Measurements from ENCODE around the gene C19orf25.
"Not testable (repeated sequence)": the region's sequence is repeated elsewhere in the genome, so short reads cannot be mapped to it uniquely, and the experiment has no call there.

Gene C19orf25

DNA sequence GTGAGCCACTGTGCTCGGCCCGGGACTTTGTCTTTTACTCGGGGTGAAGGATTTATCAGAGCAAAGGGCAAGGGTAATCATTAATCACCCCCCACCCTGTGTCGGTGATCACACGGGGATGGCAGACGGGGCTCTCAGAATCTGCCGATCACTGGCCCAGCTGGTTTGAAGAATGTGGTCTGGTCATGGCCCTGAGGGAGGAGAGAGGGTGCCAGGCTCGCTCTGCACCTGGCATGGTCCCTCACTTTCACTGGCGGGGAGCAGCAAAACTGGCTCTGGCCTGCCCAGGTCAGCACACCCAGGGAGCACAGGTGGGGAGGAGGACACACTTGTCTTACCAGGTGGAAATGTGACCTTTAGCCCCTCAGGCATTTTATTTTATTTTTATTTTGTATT lies 22.2 kb upstream of the C19orf25 start:
- H3K56ac ChIP-seq (ENCODE audit: low read length) = no peak overlapping the region
- H2BK5ac ChIP-seq (ENCODE audit: low read length) = no peak overlapping the region
- H2BK120ac ChIP-seq (ENCODE audit: low read depth, low read length) = no peak overlapping the region
- H3K4me1 ChIP-seq (ENCODE audit: control insufficient read depth, low read depth, low read length) = no peaks in the 10 kb centered on the region
- no peak overlapping the region for H2AK5ac ChIP-seq (ENCODE audit: low read length)
- no peak overlapping the region for H2BK15ac ChIP-seq (replicated peaks; ENCODE audit: low read depth)
- no peak overlapping the region for H4K8ac ChIP-seq (ENCODE audit: low read depth, low read length)
- H3K9ac ChIP-seq (ENCODE audit: low read length) = no peak overlapping the region
- H3K18ac ChIP-seq (ENCODE audit: low read length) = no peak overlapping the region
- H3K79me2 ChIP-seq (ENCODE audit: control insufficient read depth, insufficient read depth, low read length) = no peaks in the 10 kb centered on the region
- H3K36me3 ChIP-seq (ENCODE audit: control insufficient read depth, insufficient read depth, low read length) = no peaks in the 10 kb centered on the region
- no peaks in the 10 kb centered on the region for H3K27me3 ChIP-seq (ENCODE audit: insufficient read depth, low read length, poor library complexity)
- no peaks in the 10 kb centered on the region for H3K79me1 ChIP-seq (ENCODE audit: low read length)
- no peak for DNase-seq
- H3K4me3 ChIP-seq (ENCODE audit: low read length) = no peak overlapping the region
- H3K23ac ChIP-seq (ENCODE audit: low read length) = no peak overlapping the region
- no peak overlapping the region for H4K5ac ChIP-seq (ENCODE audit: low read length)
- H3K4ac ChIP-seq (ENCODE audit: low read depth, low read length) = no peak overlapping the region
- H3K27ac ChIP-seq (ENCODE audit: low read depth, low read length) = no peak overlapping the region
- no CpG with 5 or more reads among the region's 9 CpGs for WGBS (ENCODE audit: extremely low coverage, insufficient coverage, low lambda C conversion rate)
- no peak overlapping the region for H3K4me2 ChIP-seq (ENCODE audit: low read length)

DNA sequence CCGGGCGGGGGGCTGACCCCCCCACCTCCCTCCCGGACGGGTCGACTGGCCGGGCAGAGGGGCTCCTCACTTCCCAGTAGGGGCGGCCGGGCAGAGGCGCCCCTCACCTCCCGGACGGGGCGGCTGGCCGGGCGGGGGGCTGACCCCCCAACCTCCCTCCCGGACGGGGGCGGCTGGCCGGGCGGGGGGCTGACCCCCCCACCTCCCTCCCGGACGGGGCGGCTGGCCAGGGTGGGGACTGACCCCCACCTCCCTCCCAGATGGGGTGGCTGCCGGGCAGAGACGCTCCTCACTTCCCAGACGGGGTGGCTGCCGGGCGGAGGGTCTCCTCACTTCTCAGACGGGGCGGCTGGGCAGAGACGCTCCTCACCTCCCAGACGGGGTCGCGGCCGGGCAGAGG lies 20.2 kb upstream of the C19orf25 start:
- not testable (repeated sequence) for H3K18ac ChIP-seq (ENCODE audit: low read length); DNase-seq; H3K79me1 ChIP-seq (ENCODE audit: low read length); H2BK15ac ChIP-seq (replicated peaks; ENCODE audit: low read depth); H3K4me2 ChIP-seq (ENCODE audit: low read length); H3K56ac ChIP-seq (ENCODE audit: low read length); H3K9ac ChIP-seq (ENCODE audit: low read length); H3K4me1 ChIP-seq (ENCODE audit: control insufficient read depth, low read depth, low read length); H4K8ac ChIP-seq (ENCODE audit: low read depth, low read length); H3K4ac ChIP-seq (ENCODE audit: low read depth, low read length); H3K23ac ChIP-seq (ENCODE audit: low read length); H3K27me3 ChIP-seq (ENCODE audit: insufficient read depth, low read length, poor library complexity); H2BK120ac ChIP-seq (ENCODE audit: low read depth, low read length); H2BK5ac ChIP-seq (ENCODE audit: low read length); H3K36me3 ChIP-seq (ENCODE audit: control insufficient read depth, insufficient read depth, low read length); H3K4me3 ChIP-seq (ENCODE audit: low read length); H2AK5ac ChIP-seq (ENCODE audit: low read length); H4K5ac ChIP-seq (ENCODE audit: low read length); H3K27ac ChIP-seq (ENCODE audit: low read depth, low read length); H3K79me2 ChIP-seq (ENCODE audit: control insufficient read depth, insufficient read depth, low read length)
- no CpG with 5 or more reads among the region's 34 CpGs for WGBS (ENCODE audit: extremely low coverage, insufficient coverage, low lambda C conversion rate)

DNA sequence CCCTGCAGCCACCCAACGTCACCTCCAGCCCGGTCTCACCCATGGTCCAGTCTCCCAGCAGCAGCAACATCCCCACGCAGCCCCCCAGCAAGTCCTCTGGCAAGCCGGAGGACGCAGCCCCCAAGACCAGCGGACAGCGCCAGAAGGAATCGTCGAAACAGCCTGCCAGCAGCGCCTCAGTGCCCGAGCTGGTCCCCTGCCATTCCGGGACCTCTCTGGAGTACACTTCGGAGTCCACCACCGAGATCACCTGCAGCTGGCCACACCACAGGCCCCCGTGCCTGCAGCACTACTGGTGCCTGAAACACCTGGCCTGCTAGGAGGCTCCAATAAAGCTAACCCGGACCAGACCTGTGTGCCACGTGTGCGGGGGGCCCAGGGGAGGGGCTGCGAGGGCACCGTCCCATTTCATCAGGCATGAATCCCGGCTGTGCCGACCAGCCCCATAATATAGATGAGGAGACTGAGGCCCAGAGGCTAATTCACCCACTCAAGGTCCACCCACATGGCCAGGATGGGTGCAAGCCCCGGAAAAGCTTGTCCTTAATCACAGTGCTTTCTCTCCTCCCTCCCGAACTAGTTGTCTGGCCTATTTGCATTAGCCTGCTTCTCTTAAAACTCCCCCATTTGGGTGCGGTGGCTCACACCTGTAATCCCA lies 18.7 kb upstream of the C19orf25 start:
- Histone ChIP-seq H2BK120ac (ENCODE audit: low read depth, low read length) (no peak overlapping the region), H3K27me3 (ENCODE audit: insufficient read depth, low read length, poor library complexity) (no peaks in the 10 kb centered on the region), H2BK15ac (replicated peaks; ENCODE audit: low read depth) (no peak overlapping the region), H3K36me3 (ENCODE audit: control insufficient read depth, insufficient read depth, low read length) (no peaks in the 10 kb centered on the region), H3K4me2 (ENCODE audit: low read length) (no peak overlapping the region), H3K4me1 (ENCODE audit: control insufficient read depth, low read depth, low read length) (no peaks in the 10 kb centered on the region), H3K79me1 (ENCODE audit: low read length) (no peaks in the 10 kb centered on the region), H3K56ac (ENCODE audit: low read length) (no peak overlapping the region), H4K5ac (ENCODE audit: low read length) (no peak overlapping the region), H2BK5ac (ENCODE audit: low read length) (no peak overlapping the region), H2AK5ac (ENCODE audit: low read length) (no peak overlapping the region), H4K8ac (ENCODE audit: low read depth, low read length) (no peak overlapping the region), H3K27ac (ENCODE audit: low read depth, low read length) (no peak overlapping the region), H3K23ac (ENCODE audit: low read length) (no peak overlapping the region), H3K9ac (ENCODE audit: low read length) (no peak overlapping the region), H3K4me3 (ENCODE audit: low read length) (no peak overlapping the region), H3K4ac (ENCODE audit: low read depth, low read length) (no peak overlapping the region), H3K18ac (ENCODE audit: low read length) (no peak overlapping the region), H3K79me2 (ENCODE audit: control insufficient read depth, insufficient read depth, low read length) (no peaks in the 10 kb centered on the region)
- DNase-seq = no peak
- no CpG with 5 or more reads among the region's 25 CpGs for WGBS (ENCODE audit: extremely low coverage, insufficient coverage, low lambda C conversion rate)

GRCh38 chr19:1496714-1497577 lies 17.9 kb upstream of the C19orf25 start:
- H3K4me1 ChIP-seq (ENCODE audit: control insufficient read depth, low read depth, low read length) = no peaks in the 10 kb centered on the region
- H2BK5ac ChIP-seq (ENCODE audit: low read length) = no peak overlapping the region
- no peak for DNase-seq
- H3K4me2 ChIP-seq (ENCODE audit: low read length) = no peak overlapping the region
- H3K79me1 ChIP-seq (ENCODE audit: low read length) = no peaks in the 10 kb centered on the region
- no peak overlapping the region for H3K4me3 ChIP-seq (ENCODE audit: low read length)
- no peak overlapping the region for H4K5ac ChIP-seq (ENCODE audit: low read length)
- no peak overlapping the region for H3K56ac ChIP-seq (ENCODE audit: low read length)
- H4K8ac ChIP-seq (ENCODE audit: low read depth, low read length) = no peak overlapping the region
- no peak overlapping the region for H3K4ac ChIP-seq (ENCODE audit: low read depth, low read length)
- H3K79me2 ChIP-seq (ENCODE audit: control insufficient read depth, insufficient read depth, low read length) = no peaks in the 10 kb centered on the region
- no peaks in the 10 kb centered on the region for H3K36me3 ChIP-seq (ENCODE audit: control insufficient read depth, insufficient read depth, low read length)
- no peak overlapping the region for H3K18ac ChIP-seq (ENCODE audit: low read length)
- no peak overlapping the region for H2BK120ac ChIP-seq (ENCODE audit: low read depth, low read length)
- no peaks in the 10 kb centered on the region for H3K27me3 ChIP-seq (ENCODE audit: insufficient read depth, low read length, poor library complexity)
- H3K9ac ChIP-seq (ENCODE audit: low read length) = no peak overlapping the region
- H3K23ac ChIP-seq (ENCODE audit: low read length) = no peak overlapping the region
- no CpG with 5 or more reads among the region's 39 CpGs for WGBS (ENCODE audit: extremely low coverage, insufficient coverage, low lambda C conversion rate)
- H2BK15ac ChIP-seq (replicated peaks; ENCODE audit: low read depth) = no peak overlapping the region
- no peak overlapping the region for H3K27ac ChIP-seq (ENCODE audit: low read depth, low read length)
- H2AK5ac ChIP-seq (ENCODE audit: low read length) = no peak overlapping the region

- no peak for DNase-seq
- Histone ChIP-seq H3K4me1 (ENCODE audit: control insufficient read depth, low read depth, low read length) (no peaks in the 10 kb centered on the region), H3K36me3 (ENCODE audit: control insufficient read depth, insufficient read depth, low read length) (no peaks in the 10 kb centered on the region), H4K8ac (ENCODE audit: low read depth, low read length) (no peak overlapping the region), H3K79me2 (ENCODE audit: control insufficient read depth, insufficient read depth, low read length) (no peaks in the 10 kb centered on the region), H3K27ac (ENCODE audit: low read depth, low read length) (no peak overlapping the region), H2AK5ac (ENCODE audit: low read length) (no peak overlapping the region), H4K5ac (ENCODE audit: low read length) (no peak overlapping the region), H3K27me3 (ENCODE audit: insufficient read depth, low read length, poor library complexity) (peaks cover 4% of the 10 kb centered on the region), H3K18ac (ENCODE audit: low read length) (no peak overlapping the region), H3K9ac (ENCODE audit: low read length) (no peak overlapping the region), H3K4ac (ENCODE audit: low read depth, low read length) (no peak overlapping the region), H2BK5ac (ENCODE audit: low read length) (no peak overlapping the region), H3K79me1 (ENCODE audit: low read length) (no peaks in the 10 kb centered on the region), H3K23ac (ENCODE audit: low read length) (no peak overlapping the region), H2BK15ac (replicated peaks; ENCODE audit: low read depth) (no peak overlapping the region), H2BK120ac (ENCODE audit: low read depth, low read length) (no peak overlapping the region), H3K4me3 (ENCODE audit: low read length) (no peak overlapping the region), H3K56ac (ENCODE audit: low read length) (no peak overlapping the region), H3K4me2 (ENCODE audit: low read length) (no peak overlapping the region)
- no CpG with 5 or more reads among the region's 40 CpGs for WGBS (ENCODE audit: extremely low coverage, insufficient coverage, low lambda C conversion rate)
Observed at GRCh38 chr19:1495799-1496713, 17.0 kb upstream of the C19orf25 start.

All from mesendoderm (in vitro differentiated cells).